ENCODE results near the gene CFAP126. TPM values are rescaled to one million over a fixed set of nuclear protein-coding genes. Genes with fewer than 3 reads are reported as not detected.
A peak's percentile ranks its signal among the peaks of the same experiment; 100 is the strongest.

Gene CFAP126
- total and polyA plus RNA-seq, 7 experiments from 2014 or later = not detected

GRCh38 chr1:161342821-161343220, 24.9 kb downstream of the CFAP126 start:
- intact Hi-C loops (cut with micrococcal nuclease) = no loop called here
- Mint-ChIP-seq H3K4me3 (no peak overlapping the region), H3K36me3 (peaks cover 3 to 44% (median 27%) of the 10 kb centered on the region in 5 donors), H3K9me3 (no peaks in the 10 kb centered on the region), H3K4me1 (peaks cover 0 to 12% (median 4%) of the 10 kb centered on the region in 7 donors), H3K27ac (peak overlapping the region in 1 of 9 donors; percentile 59), H3K27me3 (no peaks in the 10 kb centered on the region)
- DNase-seq = no peak
- no peaks in the 10 kb centered on the region for H3K27me3 ChIP-seq (ENCODE audit: control insufficient read depth in 2 of 2, insufficient read depth in 2 of 2, low read length in 2 of 2)
- POLR2A ChIA-PET = no interaction called here
- CTCF ChIA-PET = no interaction called here
- no peak overlapping the region for H3K27ac ChIP-seq (ENCODE audit: low read depth, low read length)
- no peak for ATAC-seq
- no peaks in the 10 kb centered on the region for H3K4me1 ChIP-seq (ENCODE audit: control insufficient read depth in 2 of 2, insufficient read depth in 2 of 2, low read length in 2 of 2)
- H3K36me3 ChIP-seq (ENCODE audit: control insufficient read depth in 2 of 3, insufficient read depth in 3 of 3, low read length in 3 of 3) = peaks cover 3 to 41% (median 4%) of the 10 kb centered on the region in 3 experiments
- H3K4me3 ChIP-seq (ENCODE audit: low read length) = no peak overlapping the region
- no peaks in the 10 kb centered on the region for H3K9me3 ChIP-seq (ENCODE audit: control insufficient read depth in 2 of 3, low read length in 3 of 3)

GRCh38 chr1:161342177-161342576, 25.5 kb downstream of the CFAP126 start:
- ChIA-PET POLR2A (interaction anchor here (1.0 kb wide), 1 partner anchor 12 kb away, joined by 3 read pairs; no protein-coding TSS in a partner anchor), CTCF (interaction anchor here (0.5 to 0.9 kb wide), 2 partner anchors 32 to 51 kb away, joined by 3 to 4 read pairs; no protein-coding TSS in a partner anchor)
- Histone ChIP-seq H3K4me1 (ENCODE audit: control insufficient read depth in 2 of 2, insufficient read depth in 2 of 2, low read length in 2 of 2) (no peaks in the 10 kb centered on the region), H3K4me3 (ENCODE audit: low read length) (no peak overlapping the region), H3K36me3 (ENCODE audit: control insufficient read depth in 2 of 3, insufficient read depth in 3 of 3, low read length in 3 of 3) (peaks cover 3 to 42% (median 4%) of the 10 kb centered on the region in 3 experiments), H3K9me3 (ENCODE audit: control insufficient read depth in 2 of 3, low read length in 3 of 3) (no peaks in the 10 kb centered on the region), H3K27ac (ENCODE audit: low read depth, low read length) (no peak overlapping the region), H3K27me3 (ENCODE audit: control insufficient read depth in 2 of 2, insufficient read depth in 2 of 2, low read length in 2 of 2) (no peaks in the 10 kb centered on the region)
- intact Hi-C loops (cut with micrococcal nuclease) = no loop called here
- no peak for ATAC-seq
- DNase-seq = no peak
- Mint-ChIP-seq H3K9me3 (no peaks in the 10 kb centered on the region), H3K4me3 (no peak overlapping the region), H3K4me1 (peaks cover 0 to 12% (median 4%) of the 10 kb centered on the region in 7 donors), H3K27me3 (no peaks in the 10 kb centered on the region), H3K27ac (no peak overlapping the region), H3K36me3 (peaks cover 3 to 48% (median 27%) of the 10 kb centered on the region in 5 donors)

- Histone ChIP-seq H3K4me1 (ENCODE audit: control insufficient read depth in 2 of 2, insufficient read depth in 2 of 2, low read length in 2 of 2) (no peaks in the 10 kb centered on the region), H3K27ac (ENCODE audit: low read depth, low read length) (no peak overlapping the region), H3K27me3 (ENCODE audit: control insufficient read depth in 2 of 2, insufficient read depth in 2 of 2, low read length in 2 of 2) (no peaks in the 10 kb centered on the region), H3K9me3 (ENCODE audit: control insufficient read depth in 2 of 3, low read length in 3 of 3) (no peaks in the 10 kb centered on the region), H3K36me3 (ENCODE audit: control insufficient read depth in 2 of 3, insufficient read depth in 3 of 3, low read length in 3 of 3) (peaks cover 0 to 58% (median 0%) of the 10 kb centered on the region in 3 experiments), H3K4me3 (ENCODE audit: low read length) (no peak overlapping the region)
- no peak overlapping the region for H3K27ac Mint-ChIP-seq
- ATAC-seq (no peak), DNase-seq (no peak)
- no peak overlapping the region for H3K4me3 Mint-ChIP-seq
- CTCF ChIA-PET = no interaction called here
- POLR2A ChIA-PET = no interaction called here
- peaks cover 18 to 59% (median 27%) of the 10 kb centered on the region in 5 donors for H3K36me3 Mint-ChIP-seq
- intact Hi-C loops (cut with micrococcal nuclease) = no loop called here
- no peaks in the 10 kb centered on the region for H3K27me3 Mint-ChIP-seq
- H3K9me3 Mint-ChIP-seq = no peaks in the 10 kb centered on the region
- H3K4me1 Mint-ChIP-seq = peaks cover 0 to 6% (median 0%) of the 10 kb centered on the region in 7 donors
These were observed 31.9 kb downstream of the CFAP126 start for GRCh38 chr1:161335796-161336195.

- H3K36me3 ChIP-seq (ENCODE audit: control insufficient read depth in 2 of 3, insufficient read depth in 3 of 3, low read length in 3 of 3) = peaks cover 6 to 79% (median 11%) of the 10 kb centered on the region in 3 experiments
- no peak for ATAC-seq
- Mint-ChIP-seq H3K27ac (no peak overlapping the region), H3K27me3 (no peaks in the 10 kb centered on the region), H3K4me3 (no peak overlapping the region), H3K4me1 (peaks cover 0 to 6% (median 0%) of the 10 kb centered on the region in 7 donors), H3K9me3 (no peaks in the 10 kb centered on the region), H3K36me3 (peaks cover 25 to 61% (median 35%) of the 10 kb centered on the region in 5 donors)
- H3K27ac ChIP-seq (ENCODE audit: low read depth, low read length) = no peak overlapping the region
- intact Hi-C loops (cut with micrococcal nuclease) = no loop called here
- ChIA-PET CTCF (interaction anchor here (0.7 kb wide), 1 partner anchor 1316 kb away, joined by 3 read pairs; no protein-coding TSS in a partner anchor), POLR2A (interaction anchor here (0.7 kb wide), 1 partner anchor 19 kb away, joined by 3 read pairs; no protein-coding TSS in a partner anchor)
- no peaks in the 10 kb centered on the region for H3K27me3 ChIP-seq (ENCODE audit: control insufficient read depth in 2 of 2, insufficient read depth in 2 of 2, low read length in 2 of 2)
- no peak overlapping the region for H3K4me3 ChIP-seq (ENCODE audit: low read length)
- H3K4me1 ChIP-seq (ENCODE audit: control insufficient read depth in 2 of 2, insufficient read depth in 2 of 2, low read length in 2 of 2) = no peaks in the 10 kb centered on the region
- DNase-seq = no peak
- H3K9me3 ChIP-seq (ENCODE audit: control insufficient read depth in 2 of 3, low read length in 3 of 3) = no peaks in the 10 kb centered on the region
These were observed 34.5 kb downstream of the CFAP126 start for GRCh38 chr1:161333166-161333565.

GRCh38 chr1:161330346-161330745, 37.3 kb downstream of the CFAP126 start:
- no peak for DNase-seq
- peaks cover 6 to 83% (median 16%) of the 10 kb centered on the region in 3 experiments for H3K36me3 ChIP-seq (ENCODE audit: control insufficient read depth in 2 of 3, insufficient read depth in 3 of 3, low read length in 3 of 3)
- no peak overlapping the region for H3K27ac ChIP-seq (ENCODE audit: low read depth, low read length)
- no peaks in the 10 kb centered on the region for H3K27me3 ChIP-seq (ENCODE audit: control insufficient read depth in 2 of 2, insufficient read depth in 2 of 2, low read length in 2 of 2)
- no peak overlapping the region for H3K4me3 ChIP-seq (ENCODE audit: low read length)
- CTCF ChIA-PET = no interaction called here
- H3K36me3 Mint-ChIP-seq = peaks cover 25 to 58% (median 39%) of the 10 kb centered on the region in 5 donors
- no peaks in the 10 kb centered on the region for H3K9me3 ChIP-seq (ENCODE audit: control insufficient read depth in 2 of 3, low read length in 3 of 3)
- ATAC-seq = no peak
- no peaks in the 10 kb centered on the region for H3K27me3 Mint-ChIP-seq
- POLR2A ChIA-PET = interaction anchor here (0.7 kb wide), 1 partner anchor 652 kb away, joined by 3 read pairs; no protein-coding TSS in a partner anchor
- H3K4me1 ChIP-seq (ENCODE audit: control insufficient read depth in 2 of 2, insufficient read depth in 2 of 2, low read length in 2 of 2) = no peaks in the 10 kb centered on the region
- peak overlapping the region in 1 of 9 donors; percentile 6 for H3K27ac Mint-ChIP-seq
- no peaks in the 10 kb centered on the region for H3K9me3 Mint-ChIP-seq
- intact Hi-C loops (cut with micrococcal nuclease) = no loop called here
- no peak overlapping the region for H3K4me3 Mint-ChIP-seq
- H3K4me1 Mint-ChIP-seq = peaks cover 0 to 5% (median 0%) of the 10 kb centered on the region in 7 donors

- Histone ChIP-seq H3K9me3 (ENCODE audit: control insufficient read depth in 2 of 3, low read length in 3 of 3) (no peaks in the 10 kb centered on the region), H3K36me3 (ENCODE audit: control insufficient read depth in 2 of 3, insufficient read depth in 3 of 3, low read length in 3 of 3) (peaks cover 0 to 36% (median 7%) of the 10 kb centered on the region in 3 experiments), H3K4me3 (ENCODE audit: low read length) (no peak overlapping the region), H3K27ac (ENCODE audit: low read depth, low read length) (no peak overlapping the region), H3K27me3 (ENCODE audit: control insufficient read depth in 2 of 2, insufficient read depth in 2 of 2, low read length in 2 of 2) (no peaks in the 10 kb centered on the region), H3K4me1 (ENCODE audit: control insufficient read depth in 2 of 2, insufficient read depth in 2 of 2, low read length in 2 of 2) (no peaks in the 10 kb centered on the region)
- ChIA-PET POLR2A (interaction anchor here (0.7 kb wide), 1 partner anchor 44 kb away, joined by 5 read pairs; the partner anchor contains the start of gene CFAP126), CTCF (no interaction called here)
- Mint-ChIP-seq H3K27ac (peak overlapping the region in 1 of 9 donors; percentile 74), H3K36me3 (peaks cover 0 to 22% (median 7%) of the 10 kb centered on the region in 5 donors), H3K4me1 (peaks cover 0 to 23% (median 12%) of the 10 kb centered on the region in 7 donors), H3K9me3 (no peaks in the 10 kb centered on the region), H3K4me3 (peak overlapping the region in 1 of 10 donors; percentile 42), H3K27me3 (no peaks in the 10 kb centered on the region)
- ATAC-seq (peak; percentile 54), DNase-seq (no peak)
- intact Hi-C loops (cut with micrococcal nuclease) = no loop called here
These were observed 43.7 kb downstream of the CFAP126 start for GRCh38 chr1:161324020-161324419.

Measured in naive thymus-derived CD4-positive, alpha-beta T cell (primary cell).